Inferior parietal cortex (tissue), 1 donor: ENCODE data around the gene CFAP300.
A peak's percentile ranks its signal among the peaks of the same experiment; 100 is the strongest.

Source experiments
- DNase-seq: peaks from one replicate; pipeline ENCODE4 v3.0.0-alpha.2; 2016; ENCODE audit errors: extremely low spot score

CFAP300 gene

DNA sequence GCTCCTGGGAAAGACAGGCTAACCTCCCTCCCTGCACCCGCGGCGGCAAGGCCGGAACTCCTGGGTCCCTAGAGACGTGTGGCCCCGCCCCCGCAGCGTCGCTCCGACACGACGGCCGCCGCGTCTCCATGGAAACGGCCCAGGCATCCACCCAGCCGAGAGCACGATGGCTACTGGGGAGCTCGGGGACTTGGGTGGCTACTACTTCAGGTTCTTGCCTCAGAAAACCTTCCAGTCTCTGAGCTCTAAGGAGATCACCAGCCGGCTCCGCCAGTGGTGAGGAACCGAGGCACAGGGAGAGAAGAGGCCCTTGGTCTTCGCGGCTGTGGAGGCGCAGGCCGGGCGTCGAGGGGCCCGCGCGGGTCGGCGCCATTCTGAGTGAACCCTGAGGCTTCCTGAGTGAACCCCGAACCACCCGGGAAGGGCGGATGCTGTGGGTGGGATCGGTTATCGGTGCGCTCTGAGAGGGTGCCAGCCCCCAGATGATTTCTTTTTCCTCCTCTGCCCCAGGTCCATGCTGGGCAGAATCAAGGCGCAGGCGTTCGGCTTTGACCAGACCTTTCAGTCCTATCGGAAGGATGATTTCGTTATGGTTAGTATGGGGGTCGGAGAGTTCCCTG, at the start of gene CFAP300:
CFAP300 (plus strand) TSS at position 133 of the 620 bp plus-strand sequence; CDS start at position 167, 34 bp downstream.
- DNase-seq = peak; percentile 11

DNA sequence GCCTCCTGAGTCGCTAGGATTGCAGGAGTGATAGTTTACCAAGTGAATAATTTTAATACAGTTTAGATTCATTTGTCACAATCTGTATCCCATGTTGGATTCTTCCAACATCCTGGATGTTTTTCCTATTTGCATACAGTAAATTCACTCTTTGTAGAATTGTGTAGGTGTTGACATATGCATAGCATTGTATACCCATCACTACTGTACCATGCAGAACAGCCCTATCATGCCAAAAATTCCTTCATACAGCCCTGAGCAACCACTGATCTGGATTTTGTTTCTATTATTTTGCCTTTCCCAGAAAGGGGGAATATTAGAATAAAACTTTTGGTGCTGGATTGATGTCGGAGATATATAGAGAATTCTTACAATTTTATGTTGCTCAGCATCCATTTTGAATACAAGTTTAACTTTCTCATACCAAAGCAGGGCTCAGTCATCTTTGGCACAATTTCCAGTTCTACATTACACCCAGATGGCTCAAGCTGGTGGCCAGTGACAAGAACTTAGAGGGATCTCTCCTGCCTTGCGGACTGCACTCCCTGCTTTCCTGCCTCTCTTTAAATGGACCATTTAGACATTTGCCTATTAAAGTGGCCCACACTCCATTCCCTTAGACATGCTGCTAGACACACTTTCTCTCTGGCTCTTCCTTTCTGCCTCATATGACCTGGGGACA, 45.4 kb upstream of the CFAP300 start:
- DNase-seq = no peak

DNA sequence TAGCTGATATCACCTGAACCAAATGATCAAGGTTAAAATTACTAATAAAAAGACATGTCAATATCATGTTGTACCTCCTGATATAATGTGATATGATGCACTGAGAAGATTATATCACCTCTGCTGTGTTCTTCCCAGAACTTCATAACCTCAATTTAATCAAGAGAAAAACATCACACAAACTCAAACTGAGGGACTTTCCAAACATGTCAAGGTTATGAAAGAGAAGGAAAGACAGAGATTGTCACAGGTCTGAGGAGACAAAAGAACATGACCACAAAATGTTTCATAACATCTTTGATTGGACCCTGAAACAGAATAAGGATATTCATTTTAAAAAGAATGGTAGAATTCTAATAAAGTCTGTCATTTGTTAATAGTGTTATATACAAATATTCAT, 43.0 kb upstream of the CFAP300 start:
- no peak for DNase-seq

DNA sequence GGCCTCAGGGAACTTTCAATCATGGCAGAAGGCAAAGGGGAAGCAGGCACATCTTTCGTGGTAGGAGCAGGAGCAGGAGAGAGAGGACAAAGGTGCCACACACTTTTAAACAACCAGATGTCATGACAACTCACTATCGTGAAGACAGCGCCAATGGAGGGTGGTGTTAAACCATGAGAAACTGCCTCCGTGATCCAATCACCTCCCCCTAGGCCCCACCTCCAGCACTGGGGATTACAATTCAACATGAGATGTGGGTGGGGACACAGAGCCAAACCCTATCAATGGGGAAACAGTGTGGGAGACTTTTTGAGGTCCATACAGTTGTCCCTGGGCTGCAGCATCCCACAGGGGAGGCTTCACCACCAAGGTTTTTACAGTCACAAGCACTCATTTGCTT, 41.9 kb upstream of the CFAP300 start:
- DNase-seq = no peak

DNA sequence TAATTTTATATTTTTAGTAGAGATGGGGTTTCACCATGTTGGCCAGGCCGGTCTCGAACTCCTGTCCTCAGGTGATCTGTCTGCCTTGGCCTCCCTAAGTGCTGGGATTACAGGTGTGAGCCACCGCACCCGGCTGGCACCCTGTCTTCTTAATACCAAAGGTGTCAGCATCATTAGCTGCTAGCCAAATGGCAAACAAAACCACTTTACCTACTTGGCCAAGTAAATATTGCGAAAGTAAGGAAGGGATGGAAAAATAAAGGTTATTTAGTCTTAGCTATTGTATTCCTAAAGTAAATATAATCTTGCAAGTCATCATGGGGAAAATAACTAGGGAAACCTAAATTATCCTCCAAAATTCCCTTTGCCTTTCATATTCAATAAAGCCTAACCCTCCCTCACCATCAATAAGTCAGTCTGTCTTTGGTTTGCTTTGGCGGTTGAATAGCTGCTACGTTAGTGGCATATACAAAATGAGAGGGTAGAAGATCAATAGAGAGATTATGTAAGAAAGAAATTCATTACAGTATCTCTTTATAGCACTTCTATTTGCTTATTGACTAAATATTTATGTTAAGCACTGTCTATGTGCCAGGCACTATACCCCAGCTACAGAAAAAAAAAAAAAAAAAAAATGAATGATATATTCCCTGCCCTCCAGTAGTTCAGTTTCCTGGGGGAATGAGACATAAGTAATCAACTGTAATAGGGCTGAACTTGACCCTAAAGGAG, 40.2 kb upstream of the CFAP300 start:
- DNase-seq = no peak

DNA sequence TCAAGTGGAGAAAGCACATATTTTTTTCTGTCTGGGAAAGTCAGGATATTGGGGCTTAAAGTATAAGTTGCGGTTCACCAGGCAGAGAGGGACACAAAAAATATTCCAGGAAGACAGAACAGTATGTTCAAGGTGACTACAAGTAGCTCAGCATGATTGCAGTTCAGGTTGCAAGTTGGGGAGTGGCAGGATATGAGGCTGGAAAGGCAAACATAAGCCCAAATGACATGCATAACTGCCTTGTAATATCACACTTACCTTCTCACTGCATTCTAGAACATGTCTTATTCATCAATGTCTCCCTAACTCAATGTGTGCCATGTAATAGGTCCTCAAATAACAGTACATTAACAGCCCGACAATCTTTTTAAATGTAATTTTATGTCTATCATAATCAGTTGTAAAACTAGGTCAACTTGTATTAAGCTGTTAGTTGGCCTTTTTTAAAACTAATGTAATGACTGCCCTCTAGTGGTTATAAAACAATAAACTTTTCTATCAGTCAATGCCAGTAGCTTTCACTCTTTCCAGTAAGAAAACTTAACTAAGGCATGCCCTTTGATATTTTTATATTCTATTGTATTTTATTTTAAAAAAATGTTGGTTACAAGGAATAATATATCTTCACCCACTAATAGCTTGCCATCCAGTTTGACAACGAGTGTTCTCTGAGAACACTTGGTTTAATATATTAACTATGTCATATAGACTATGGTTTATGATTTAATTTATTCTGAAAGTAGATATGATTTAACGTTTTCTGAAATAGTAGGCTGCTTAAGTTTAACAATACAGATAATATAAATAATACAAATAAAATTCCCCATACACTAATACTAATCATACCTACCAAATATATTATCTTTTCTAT, 39.4 kb upstream of the CFAP300 start:
- peak; percentile 76 for DNase-seq

DNA sequence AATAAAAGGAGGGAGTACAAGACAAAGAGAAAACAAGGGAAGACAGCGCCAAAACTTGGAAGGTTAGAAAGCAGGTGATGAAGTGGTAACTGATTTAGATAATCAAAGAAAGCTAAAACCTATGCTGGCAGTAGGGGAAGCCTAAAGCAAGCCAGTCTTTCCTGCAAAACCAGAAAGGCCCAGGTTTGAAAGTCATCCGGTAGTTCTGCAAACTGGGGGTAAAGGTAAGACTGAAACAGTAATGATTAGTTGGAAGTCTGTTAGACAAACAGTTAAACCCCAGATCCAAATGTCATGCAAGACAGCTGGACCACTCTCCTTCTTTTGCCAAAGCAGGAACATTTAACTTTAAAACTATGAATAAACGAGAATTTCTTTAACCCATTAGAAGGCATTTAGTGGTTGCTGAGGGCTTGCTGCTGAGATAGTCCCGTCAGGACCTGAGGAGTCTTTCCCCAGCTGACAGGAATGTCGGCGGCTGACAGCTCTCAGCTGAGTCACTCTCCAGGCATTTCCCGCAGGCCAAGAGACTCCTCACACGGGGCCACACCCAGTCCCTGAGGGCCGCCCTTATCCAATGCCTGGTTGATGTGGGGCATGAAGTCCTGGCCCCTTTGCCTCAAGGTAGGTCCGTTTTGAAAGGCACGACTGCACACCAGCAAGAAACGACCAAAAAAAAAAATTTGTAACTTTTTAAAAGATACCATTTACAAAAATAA, 36.3 kb upstream of the CFAP300 start:
- DNase-seq = no peak

DNA sequence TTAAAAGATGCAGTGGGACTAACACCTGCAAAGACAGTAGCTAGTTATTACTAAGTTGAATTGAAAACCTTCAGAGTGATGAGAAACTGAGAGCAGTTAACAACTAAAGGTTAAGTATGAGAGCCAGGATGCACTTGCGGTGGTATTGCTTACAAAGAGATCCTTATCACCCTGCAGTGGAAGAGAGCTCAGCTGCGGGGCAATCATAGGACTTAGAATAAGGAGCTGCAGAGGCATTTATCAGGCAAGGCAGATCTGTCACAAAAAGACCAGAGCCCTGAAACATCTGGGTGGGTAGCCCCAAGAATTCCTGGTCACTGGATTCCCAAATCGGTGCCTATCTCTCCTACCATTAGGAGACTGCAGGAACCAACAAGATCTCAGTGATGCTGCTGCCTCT, 34.3 kb upstream of the CFAP300 start:
- no peak for DNase-seq

DNA sequence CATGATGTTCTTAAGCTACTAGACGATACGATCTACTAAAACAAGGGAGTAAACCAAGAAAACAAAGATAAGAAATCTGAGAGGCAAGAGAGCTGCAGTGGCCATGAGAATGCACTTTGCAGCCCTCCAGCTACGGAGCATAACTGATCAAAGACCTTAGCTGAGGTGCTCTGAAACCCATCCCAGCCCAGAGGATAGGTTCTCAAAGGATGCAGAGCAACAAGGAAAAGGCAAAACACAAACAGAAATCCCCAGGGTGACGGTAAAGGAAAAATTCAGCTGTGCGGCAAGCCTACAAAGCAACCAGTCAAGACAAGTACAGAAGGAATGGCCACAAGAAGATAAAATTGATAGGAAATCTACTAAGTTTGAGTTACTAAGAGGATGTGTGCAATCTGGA, 32.5 kb upstream of the CFAP300 start:
- DNase-seq = no peak

DNA sequence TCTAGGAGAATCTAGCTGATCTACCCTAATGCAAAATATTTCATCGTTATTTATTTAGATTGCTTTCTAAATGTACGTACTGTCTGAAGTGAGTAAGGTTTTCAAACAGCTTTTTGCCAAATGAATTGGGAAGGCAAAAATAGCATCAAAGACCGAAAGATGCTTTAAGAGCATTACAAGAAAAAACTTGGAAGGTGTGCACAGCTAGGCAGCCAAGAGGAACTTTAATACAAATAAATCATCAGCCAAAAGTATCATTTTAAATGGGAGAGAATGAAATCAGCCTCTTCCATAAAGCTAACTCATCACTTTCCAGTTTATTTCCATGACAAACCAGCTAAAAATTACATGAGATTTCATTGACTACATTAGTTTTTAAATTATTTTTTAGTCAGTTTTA, 30.2 kb upstream of the CFAP300 start:
- no peak for DNase-seq

DNA sequence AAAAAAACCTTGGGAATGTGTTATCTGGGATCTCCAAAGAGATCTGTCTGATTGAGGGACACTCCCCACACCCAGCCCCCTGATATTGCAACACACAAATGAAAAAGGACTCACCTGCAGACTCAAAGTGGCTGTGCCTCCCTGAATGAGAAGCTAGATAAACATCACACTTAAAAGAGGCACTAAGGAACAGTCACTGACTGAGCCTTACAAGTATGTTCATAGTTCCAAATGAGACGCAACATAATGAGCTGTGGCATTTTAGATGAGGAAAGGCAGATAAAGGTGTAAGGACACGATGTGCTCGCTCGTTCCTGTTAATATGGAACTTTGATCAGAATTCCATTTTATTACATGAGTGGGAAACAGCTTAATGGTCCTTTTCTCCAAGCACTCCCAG, 21.0 kb upstream of the CFAP300 start:
- DNase-seq = no peak

DNA sequence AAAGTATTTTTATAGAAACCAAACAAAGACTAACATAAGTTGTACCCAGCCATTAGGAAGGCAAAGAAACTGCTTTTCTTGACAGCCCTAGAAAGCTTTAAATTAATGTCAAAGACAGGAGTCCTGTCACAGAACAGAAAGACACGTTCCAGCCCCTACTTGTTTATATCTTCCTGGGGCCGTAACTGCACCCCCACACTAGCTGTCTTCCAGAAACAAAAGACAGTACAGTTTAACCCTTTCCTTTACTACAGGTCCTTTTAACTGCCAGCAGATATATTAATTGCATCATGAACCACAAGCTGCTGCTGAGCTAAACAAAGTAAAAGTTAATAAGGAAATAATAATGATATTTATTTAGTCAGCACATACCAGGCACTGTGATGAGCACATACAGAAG, 20.3 kb upstream of the CFAP300 start:
- no peak for DNase-seq

DNA sequence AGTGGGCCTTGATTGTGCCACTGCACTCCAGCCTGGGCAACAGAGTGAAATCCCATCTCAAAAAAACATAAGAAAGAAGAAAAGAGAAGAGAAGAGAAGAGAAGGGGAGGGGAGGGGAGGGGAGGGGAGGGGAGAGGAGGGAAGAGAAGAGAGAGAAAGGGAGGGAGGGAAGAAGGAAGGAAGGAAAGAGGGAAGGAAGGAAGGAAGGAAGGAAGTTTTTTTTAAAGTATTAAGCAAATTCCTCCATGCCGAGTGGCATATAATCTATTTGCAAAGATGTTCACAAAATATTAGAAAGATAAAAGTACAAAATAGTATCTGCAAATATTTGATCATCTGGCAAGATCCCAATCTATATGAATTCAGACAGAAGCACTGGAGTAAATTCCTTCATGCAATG, 10.5 kb upstream of the CFAP300 start:
- no peak for DNase-seq

DNA sequence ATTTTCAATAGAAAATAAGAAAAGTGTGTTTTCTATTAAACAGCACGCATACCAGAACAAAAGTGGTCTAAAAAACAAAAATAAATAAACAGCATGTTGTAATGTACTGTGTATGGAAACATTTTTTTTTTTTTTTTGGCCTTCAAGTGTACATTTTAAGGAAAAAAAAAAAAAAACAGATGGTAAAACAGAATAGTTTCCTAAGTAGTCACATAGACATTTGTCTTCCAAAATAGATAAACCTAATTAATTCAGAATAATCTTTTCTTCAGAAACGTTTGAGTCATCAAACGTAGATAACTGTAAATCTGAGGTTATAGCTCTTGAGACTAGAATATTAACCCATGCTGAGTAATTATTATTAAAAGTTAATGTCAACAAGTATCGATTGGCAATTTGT, 396 bp upstream of the CFAP300 start:
- DNase-seq = no peak

DNA sequence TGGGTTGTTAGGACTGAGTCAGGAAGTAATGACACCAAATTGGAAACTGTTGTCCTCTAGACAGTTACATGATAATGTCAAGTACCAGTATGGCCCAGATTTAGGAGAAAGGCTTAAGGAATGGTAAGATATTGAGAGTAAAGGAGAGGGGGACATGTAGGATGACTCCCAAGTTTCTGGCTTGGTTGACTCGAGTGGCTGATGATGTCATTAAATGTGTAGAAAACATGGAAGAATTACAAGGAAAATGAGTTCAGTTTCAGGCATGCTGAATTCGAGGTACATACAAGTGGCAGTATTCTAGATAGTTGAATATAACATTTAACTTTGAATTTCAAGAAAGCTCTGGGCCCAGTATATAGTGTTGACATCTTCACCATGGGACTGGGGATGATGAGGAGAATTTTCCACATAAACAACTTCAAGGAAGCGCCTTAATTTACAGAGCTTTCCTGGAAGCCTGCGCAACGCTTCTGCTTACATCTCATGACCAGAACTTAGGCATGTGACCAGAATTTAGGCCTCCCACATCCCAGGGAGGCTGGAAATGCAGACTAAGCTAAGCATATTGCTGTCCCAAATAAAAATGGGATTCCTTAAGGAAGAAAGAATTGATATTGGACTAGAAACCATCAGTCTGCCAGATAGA, 3.8 kb downstream of the CFAP300 start:
- DNase-seq = no peak

DNA sequence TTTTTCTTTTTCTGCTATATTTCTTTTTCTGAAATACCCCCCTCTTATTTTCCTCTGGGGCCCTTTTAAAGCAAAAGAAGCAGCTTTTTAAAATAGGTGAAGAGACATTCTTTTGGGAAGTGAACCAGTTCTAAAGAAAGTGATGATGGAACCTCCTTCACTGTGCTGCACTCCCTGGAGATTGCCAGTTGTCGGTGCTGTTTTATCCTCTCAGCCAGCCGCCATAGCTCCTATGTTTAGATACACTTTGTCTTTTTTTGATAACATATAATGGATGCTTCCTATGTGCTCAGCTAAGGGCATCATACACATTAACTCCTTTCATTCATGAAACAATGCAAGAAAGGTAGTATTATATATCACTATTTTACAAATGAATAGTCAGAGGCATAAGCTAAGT, 14.0 kb downstream of the CFAP300 start:
- no peak for DNase-seq

DNA sequence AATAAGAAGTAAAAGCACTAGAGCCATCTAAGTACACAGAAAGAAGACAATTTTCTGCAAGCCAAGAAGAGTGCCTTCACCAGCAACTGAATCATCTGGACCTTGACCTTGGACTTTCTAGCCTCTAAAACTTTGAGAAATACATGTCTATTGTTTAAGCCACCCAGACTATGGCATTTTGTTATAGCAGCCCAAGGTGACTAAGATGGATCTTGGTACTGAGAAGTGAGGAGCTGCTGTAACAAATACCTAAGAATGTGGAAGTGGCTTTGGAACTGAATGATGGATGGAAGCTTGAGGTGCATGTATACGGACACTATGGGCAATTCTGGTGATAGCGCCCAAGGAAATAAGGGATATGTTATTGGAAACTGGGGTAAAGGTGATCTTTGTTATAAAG, 14.9 kb downstream of the CFAP300 start:
- DNase-seq = no peak

DNA sequence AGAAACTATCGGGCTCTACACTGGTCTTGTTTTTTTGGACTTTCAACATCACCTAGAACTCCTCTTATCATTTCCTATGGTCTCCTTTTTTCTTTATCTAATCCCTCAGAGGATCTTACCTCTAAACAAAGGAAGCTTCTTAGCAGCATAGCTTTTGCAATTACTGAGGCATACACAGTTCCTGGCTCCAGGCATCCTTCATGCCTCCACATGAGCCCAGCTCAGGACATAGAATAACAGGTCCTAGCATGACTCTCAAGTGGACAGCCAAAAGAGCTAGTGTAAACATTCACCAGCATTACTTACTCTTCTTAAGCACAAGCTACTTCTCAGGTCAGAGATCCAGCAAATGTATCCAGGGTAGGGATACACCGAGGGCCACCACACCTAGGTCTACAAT, 17.1 kb downstream of the CFAP300 start:
- DNase-seq = no peak

DNA sequence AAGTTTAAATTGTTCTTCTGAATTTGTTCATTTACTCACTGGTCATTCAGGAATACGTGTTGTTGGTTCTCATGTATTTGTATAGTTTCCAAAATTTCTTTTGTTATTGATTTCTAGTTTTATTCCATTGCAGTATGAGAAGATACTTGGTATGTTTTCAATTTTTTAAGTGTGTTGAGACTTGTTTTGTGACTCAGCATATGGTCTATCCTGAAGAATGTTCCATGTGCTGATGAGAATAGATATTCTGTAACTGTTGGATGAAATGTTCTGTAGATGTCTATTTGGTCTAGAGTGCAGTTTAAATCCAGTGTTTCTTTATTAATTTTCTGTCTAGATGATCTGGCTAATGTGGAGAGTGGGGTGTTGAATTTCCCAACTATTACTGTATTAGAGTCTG, 23.5 kb downstream of the CFAP300 start:
- DNase-seq = no peak

DNA sequence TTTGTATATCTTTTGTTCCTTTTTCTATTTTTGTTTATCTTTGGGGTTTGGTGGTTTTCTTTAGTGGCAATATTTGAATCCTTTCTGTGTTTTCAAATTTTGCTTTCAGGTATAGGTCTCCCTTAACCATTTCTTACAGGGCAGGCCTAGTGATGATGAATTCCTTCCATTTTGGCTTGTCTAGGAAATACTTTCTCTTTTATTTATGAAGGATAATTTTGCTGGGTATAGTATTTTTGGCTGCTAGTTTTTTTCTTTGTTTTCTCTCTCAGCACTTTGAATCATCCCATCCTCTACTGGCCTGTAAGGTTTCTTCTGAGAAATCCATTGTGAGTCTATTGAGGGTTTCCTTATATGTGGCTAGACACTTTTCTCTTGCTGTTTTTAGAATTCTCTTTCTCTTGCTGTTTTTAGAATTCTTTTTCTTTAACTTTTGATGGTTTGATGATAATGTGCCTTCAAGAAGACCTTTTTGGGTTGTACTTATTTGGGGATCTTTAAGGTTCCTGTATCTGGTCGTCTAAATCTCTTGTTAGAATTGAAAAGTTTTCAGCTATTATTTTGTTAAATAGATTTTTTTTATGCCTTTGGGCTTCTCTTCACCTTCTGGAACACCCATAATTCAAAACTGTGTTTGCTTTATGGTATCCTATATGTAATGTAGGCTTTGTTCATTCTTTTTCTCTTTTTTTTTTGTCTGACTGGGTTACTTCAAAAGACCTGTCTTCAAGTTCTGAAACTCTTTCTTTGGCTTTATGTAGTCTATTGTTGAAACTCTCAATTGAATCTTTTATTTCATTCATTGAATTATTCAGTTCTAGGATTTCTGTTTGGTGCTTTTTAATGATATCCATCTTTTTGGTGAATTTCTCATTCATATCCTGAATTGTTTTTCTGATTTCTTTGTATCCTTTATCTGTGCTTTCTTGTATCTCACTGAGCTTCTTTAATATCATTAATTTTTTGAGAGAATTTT, 24.5 kb downstream of the CFAP300 start:
- no peak for DNase-seq
